Tibial nerve (tissue), 4 donors: ENCODE results near the gene INO80E.

Experiments
- EP300 ChIP-seq, 2 donors: sonication (generic); formaldehyde crosslinking; IDR thresholded peaks; one replicate each; pipeline ENCODE4 v1.6.1; 2017; ENCODE audit warnings: antibody characterized with exemption in 2 of 2, mild to moderate bottlenecking in 1 of 2
- POLR2A ChIP-seq, 2 donors: fragments of 450-650 bp; IDR thresholded peaks; one replicate each; pipeline ENCODE4 v1.6.1; 2017; ENCODE audit warnings: antibody characterized with exemption in 2 of 2, mild to moderate bottlenecking in 2 of 2, moderate library complexity in 2 of 2
- TF ChIP-seq, protein P1 (sequence below), 5 experiments: fragments of 200-600 bp in 3 of 5; fragments of 450-650 bp in 2 of 5; sonication (generic) in 3 of 5; IDR thresholded peaks; one replicate each; pipeline ENCODE4 v1.5.1; 2016 to 2019; ENCODE audit warnings: antibody characterized with exemption in 5 of 5, mild to moderate bottlenecking in 3 of 5, moderate library complexity in 2 of 5

DNA sequence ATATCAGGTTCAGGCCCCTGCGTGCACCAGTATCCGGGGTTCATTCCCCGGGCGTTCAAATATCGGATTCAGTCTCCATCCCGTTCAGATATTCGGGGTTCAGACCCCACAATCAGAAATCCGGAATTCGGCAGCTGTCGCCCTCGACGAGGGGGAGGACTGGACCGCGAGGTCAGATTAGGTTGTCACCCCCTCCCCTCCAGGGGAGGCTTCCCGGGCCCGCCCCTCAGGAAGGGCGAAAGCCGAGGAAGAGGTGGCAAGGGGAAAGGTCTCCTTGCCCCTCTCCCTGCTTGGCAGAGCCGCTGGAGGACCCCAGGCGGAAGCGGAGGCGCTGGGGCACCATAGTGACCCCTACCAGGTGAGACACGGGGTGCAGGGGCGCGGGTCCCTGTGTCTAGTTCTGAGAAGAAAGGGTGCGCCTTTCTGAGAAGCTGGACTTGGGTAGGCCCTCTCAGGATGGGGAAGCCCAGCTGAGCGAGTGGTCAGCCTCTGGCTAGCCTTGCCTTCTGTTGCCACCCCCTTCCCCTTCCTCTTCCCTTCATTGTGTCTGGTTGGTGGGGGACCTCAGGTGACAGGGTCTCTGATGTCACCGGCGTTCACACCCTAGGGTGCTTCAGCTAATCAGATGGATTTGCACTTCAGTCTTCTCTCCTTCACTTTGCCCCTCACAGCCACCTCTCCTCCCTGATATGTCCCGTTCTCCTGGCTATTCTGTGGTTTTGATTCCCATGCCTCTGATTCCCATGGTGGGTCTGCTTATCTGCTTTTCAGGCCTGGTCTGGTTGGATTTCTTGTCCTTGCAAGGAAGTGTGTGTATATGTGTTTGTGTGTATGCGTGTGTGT lies 21.5 kb upstream of the INO80E start:
- no peak for TF ChIP-seq POLR2A (IDR thresholded peaks at IDR 0.05)
- TF ChIP-seq, protein P1, sequence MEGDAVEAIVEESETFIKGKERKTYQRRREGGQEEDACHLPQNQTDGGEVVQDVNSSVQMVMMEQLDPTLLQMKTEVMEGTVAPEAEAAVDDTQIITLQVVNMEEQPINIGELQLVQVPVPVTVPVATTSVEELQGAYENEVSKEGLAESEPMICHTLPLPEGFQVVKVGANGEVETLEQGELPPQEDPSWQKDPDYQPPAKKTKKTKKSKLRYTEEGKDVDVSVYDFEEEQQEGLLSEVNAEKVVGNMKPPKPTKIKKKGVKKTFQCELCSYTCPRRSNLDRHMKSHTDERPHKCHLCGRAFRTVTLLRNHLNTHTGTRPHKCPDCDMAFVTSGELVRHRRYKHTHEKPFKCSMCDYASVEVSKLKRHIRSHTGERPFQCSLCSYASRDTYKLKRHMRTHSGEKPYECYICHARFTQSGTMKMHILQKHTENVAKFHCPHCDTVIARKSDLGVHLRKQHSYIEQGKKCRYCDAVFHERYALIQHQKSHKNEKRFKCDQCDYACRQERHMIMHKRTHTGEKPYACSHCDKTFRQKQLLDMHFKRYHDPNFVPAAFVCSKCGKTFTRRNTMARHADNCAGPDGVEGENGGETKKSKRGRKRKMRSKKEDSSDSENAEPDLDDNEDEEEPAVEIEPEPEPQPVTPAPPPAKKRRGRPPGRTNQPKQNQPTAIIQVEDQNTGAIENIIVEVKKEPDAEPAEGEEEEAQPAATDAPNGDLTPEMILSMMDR (IDR thresholded peaks at IDR 0.05), result no peak
- TF ChIP-seq EP300 (IDR thresholded peaks at IDR 0.05), result no peak
